HepG2 (cell line): ENCODE data around the gene SMTNL1. TPM values are rescaled to one million over a fixed set of nuclear protein-coding genes. Genes with fewer than 3 reads are reported as not detected.

Source experiments
- GATA4 ChIP-seq: sonication (generic); IDR thresholded peaks from 2 replicates; pipeline ENCODE4 v1.6.1; 2016; ENCODE audit warnings: antibody characterized with exemption, low read depth, borderline replicate concordance
- GRHL1 ChIP-seq: sonication (generic); formaldehyde crosslinking; conservative IDR thresholded peaks from 2 replicates; pipeline ENCODE4 v1.8.0; 2022; ENCODE audit warnings: missing genetic modification reagents
- GZF1 ChIP-seq: sonication (generic); formaldehyde crosslinking; IDR thresholded peaks from 2 replicates; pipeline ENCODE4 v1.5.1; 2020; ENCODE audit warnings: mild to moderate bottlenecking, missing genetic modification reagents
- HES4 ChIP-seq: sonication (generic); formaldehyde crosslinking; IDR thresholded peaks from 2 replicates; pipeline ENCODE4 v1.9.0; 2021; ENCODE audit warnings: mild to moderate bottlenecking, missing genetic modification reagents, borderline replicate concordance
- HNRNPLL ChIP-seq: fragments of 200-400 bp; formaldehyde crosslinking; IDR thresholded peaks from 2 replicates; pipeline ENCODE4 v1.6.1; 2017; ENCODE audit warnings: mild to moderate bottlenecking, low read depth, low read length; ENCODE audit not compliant: poor library complexity, severe bottlenecking
- MAF1 ChIP-seq: sonication (generic); formaldehyde crosslinking; IDR thresholded peaks from 2 replicates; pipeline ENCODE4 v1.5.0; 2020; ENCODE audit warnings: missing genetic modification reagents, borderline replicate concordance
- MAFG ChIP-seq: sonication (generic); formaldehyde crosslinking; IDR thresholded peaks from 2 replicates; pipeline ENCODE4 v1.5.1; 2020; ENCODE audit warnings: mild to moderate bottlenecking, missing genetic modification reagents
- MNT ChIP-seq: fragments of 450-650 bp; IDR thresholded peaks from 2 replicates; pipeline ENCODE4 v1.6.1; 2016
- MTERF4 ChIP-seq: sonication (generic); formaldehyde crosslinking; IDR thresholded peaks from 2 replicates; pipeline ENCODE4 v1.8.0; 2023; ENCODE audit warnings: mild to moderate bottlenecking, missing genetic modification reagents
- PHF5A ChIP-seq: IDR thresholded peaks from one replicate; pipeline ENCODE4 v1.6.1; 2018; ENCODE audit warnings: low read depth, missing genetic modification reagents; ENCODE audit not compliant: unreplicated experiment
- PITX1 ChIP-seq: sonication (generic); formaldehyde crosslinking; IDR thresholded peaks from 2 replicates; pipeline ENCODE4 v1.5.1; 2020; ENCODE audit warnings: mild to moderate bottlenecking, missing genetic modification reagents
- SALL1 ChIP-seq: sonication (generic); formaldehyde crosslinking; IDR thresholded peaks from 2 replicates; pipeline ENCODE4 v1.8.0; 2022; ENCODE audit warnings: mild to moderate bottlenecking, missing genetic modification reagents
- SP1 ChIP-seq, 2 experiments: fragments of 450-650 bp in 1 of 2; sonication (generic) in 1 of 2; formaldehyde crosslinking in 1 of 2; IDR thresholded peaks; 2 replicates each; pipeline versions ENCODE4 v1.4.0 to v1.6.1; 2016 to 2020; ENCODE audit warnings: missing genetic modification reagents in 1 of 2
- THAP8 ChIP-seq: sonication (generic); formaldehyde crosslinking; IDR thresholded peaks from 2 replicates; pipeline ENCODE4 v1.5.1; 2020; ENCODE audit warnings: missing genetic modification reagents, mild to moderate bottlenecking, borderline replicate concordance
- TOE1 ChIP-seq: sonication (generic); formaldehyde crosslinking; IDR thresholded peaks from 2 replicates; pipeline ENCODE4 v1.4.0; 2020; ENCODE audit warnings: mild to moderate bottlenecking, missing genetic modification reagents
- ZBTB3 ChIP-seq: sonication (generic); formaldehyde crosslinking; IDR thresholded peaks from 2 replicates; pipeline ENCODE4 v1.4.0; 2020; ENCODE audit warnings: low read depth, mild to moderate bottlenecking, moderate library complexity, missing genetic modification reagents, borderline replicate concordance
- ZIK1 ChIP-seq: sonication (generic); formaldehyde crosslinking; IDR thresholded peaks from 2 replicates; pipeline ENCODE4 v1.5.0; 2020; ENCODE audit warnings: mild to moderate bottlenecking, low read depth, missing genetic modification reagents, borderline replicate concordance
- ZMYM3 ChIP-seq: sonication (generic); formaldehyde crosslinking; IDR thresholded peaks from 2 replicates; pipeline ENCODE4 v1.5.1; 2020; ENCODE audit warnings: mild to moderate bottlenecking, missing genetic modification reagents
- ZNF337 ChIP-seq: sonication (generic); formaldehyde crosslinking; IDR thresholded peaks from 2 replicates; pipeline ENCODE4 v1.5.1; 2020; ENCODE audit warnings: missing genetic modification reagents, low read depth, mild to moderate bottlenecking, borderline replicate concordance
- ZNF709 ChIP-seq: sonication (generic); formaldehyde crosslinking; IDR thresholded peaks from 2 replicates; pipeline ENCODE4 v1.5.0; 2020; ENCODE audit warnings: mild to moderate bottlenecking, missing genetic modification reagents
- ZNF740 ChIP-seq: sonication (generic); formaldehyde crosslinking; IDR thresholded peaks from 2 replicates; pipeline ENCODE4 v1.4.0; 2020; ENCODE audit warnings: missing genetic modification reagents
- ZNF768 ChIP-seq: sonication (generic); formaldehyde crosslinking; IDR thresholded peaks from 2 replicates; pipeline ENCODE4 v1.4.0; 2020; ENCODE audit warnings: missing genetic modification reagents
- ZNF792 ChIP-seq: IDR thresholded peaks from 2 replicates; pipeline ENCODE4 v1.6.1; 2016
- polyA plus RNA-seq, 8 experiments: library from polyadenylated mRNA; depleted of rRNA in 3 of 8; stranded (reverse) in 7 of 8; unstranded in 1 of 8; fragments of >200 nt; fragmentation: Illumina TruSeq in 4 of 8; extraction: Trizol in 4 of 8; gene quantifications; 2 replicates each; pipeline versions ENCODE4 v1.2.1 to v1.2.3, GENCODE V29; 2011 to 2016; ENCODE audit warnings: low read depth in 4 of 8, missing spikeins in 1 of 8, mixed read lengths in 1 of 8; ENCODE audit not compliant: insufficient read depth in 1 of 8
- total RNA-seq, 5 experiments: library from RNA; depleted of rRNA; stranded (reverse); fragments of >200 nt; fragmentation: Illumina TruSeq; extraction: Trizol; gene quantifications; 2 replicates each; pipeline ENCODE4 v1.2.3, GENCODE V29; 2016; ENCODE audit warnings: low read depth in 1 of 5

The SMTNL1 gene
- total and polyA plus RNA-seq, 2 of the 13 experiments (the other 11 are each of a cell fraction or from before 2014, with no cell fraction given) = 0.04 TPM; not detected in 1

- no peak for TF ChIP-seq PHF5A (CRISPR knock-in tag)
- TF ChIP-seq MTERF4 (CRISPR knock-in tag) = no peak
- TF ChIP-seq MNT = no peak
- TF ChIP-seq GATA4 = no peak
- no peak for TF ChIP-seq ZIK1 (CRISPR knock-in tag)
- no peak for TF ChIP-seq ZNF740 (CRISPR knock-in tag)
- no peak for TF ChIP-seq ZNF768
- no peak for TF ChIP-seq HES4 (CRISPR knock-in tag)
- no peak for TF ChIP-seq GRHL1
- TF ChIP-seq GZF1 = no peak
- TF ChIP-seq SP1 (IDR thresholded peaks at IDR 0.05) = no peak
- TF ChIP-seq SP1 (CRISPR knock-in tag; IDR thresholded peaks at IDR 0.05) = no peak
- no peak for TF ChIP-seq TOE1
- TF ChIP-seq ZNF792 = no peak; the same call in 1 of the 2 replicates
- TF ChIP-seq HNRNPLL = no peak
- TF ChIP-seq ZNF709 (CRISPR knock-in tag) = no peak
- no peak for TF ChIP-seq ZNF337 (CRISPR knock-in tag)
- peak; percentile 60; the same call in 1 of the 2 replicates for TF ChIP-seq PITX1 (CRISPR knock-in tag)
- TF ChIP-seq MAF1 (CRISPR knock-in tag) = no peak
- no peak for TF ChIP-seq MAFG (CRISPR knock-in tag)
- TF ChIP-seq ZBTB3 (CRISPR knock-in tag) = no peak
- no peak for TF ChIP-seq ZMYM3
- 0 out of 2 replicates have a peak, but pooled peaks have one; percentile 11 for TF ChIP-seq SALL1 (CRISPR knock-in tag)
- TF ChIP-seq THAP8 (CRISPR knock-in tag) = no peak
Observed at GRCh38 chr11:57527056-57527631, 10.3 kb upstream of the SMTNL1 start (continued).
